ENCODE data around the gene FGD1.

GRCh38 chrX:54470054-54470760, 25.8 kb downstream of the FGD1 start:
- TF ChIP-seq E2F1 (CRISPR knock-in tag; IDR thresholded peaks at IDR 0.05) (no peak), ZNF263 (CRISPR knock-in tag; IDR thresholded peaks at IDR 0.05; ENCODE audit: low read depth) (no peak), CTCF (IDR thresholded peaks at IDR 0.05) (no peak), JAZF1 (CRISPR knock-in tag; IDR thresholded peaks at IDR 0.05) (no peak), E2F4 (CRISPR knock-in tag; IDR thresholded peaks at IDR 0.05; ENCODE audit: borderline replicate concordance, low read depth) (no peak), ATF3 (CRISPR knock-in tag; conservative IDR thresholded peaks at IDR 0.05) (no peak), MYBL2 (CRISPR knock-in tag; IDR thresholded peaks at IDR 0.05) (no peak), ZNF416 (CRISPR knock-in tag; IDR thresholded peaks at IDR 0.05) (no peak), PRDM15 (CRISPR knock-in tag; IDR thresholded peaks at IDR 0.05) (no peak), MLX (CRISPR knock-in tag; IDR thresholded peaks at IDR 0.05) (no peak), STAT6 (CRISPR knock-in tag; conservative IDR thresholded peaks at IDR 0.05; ENCODE audit: low read depth) (no peak), FOXP4 (CRISPR knock-in tag; IDR thresholded peaks at IDR 0.05) (no peak), SP1 (CRISPR knock-in tag; conservative IDR thresholded peaks at IDR 0.05) (no peak), NR3C1 (CRISPR knock-in tag; conservative IDR thresholded peaks at IDR 0.05; ENCODE audit: low read depth) (no peak)

Data from WTC11 (cell line).